ENCODE results near the gene BATF2.
"Not testable (repeated sequence)": the region's sequence is repeated elsewhere in the genome, so short reads cannot be mapped to it uniquely, and the experiment has no call there.

The BATF2 gene

GRCh38 chr11:64996710-64997380 lies at the start of gene BATF2:
TSS of gene BATF2 (minus strand) at chr11:64996971. CDS start at chr11:64996914, 57 bp downstream.
- no peak for DNase-seq

- DNase-seq = no peak
Observed at GRCh38 chr11:65045728-65046127, 49.0 kb upstream of the BATF2 start.

GRCh38 chr11:65045061-65045460 lies 48.3 kb upstream of the BATF2 start:
- DNase-seq = no peak

GRCh38 chr11:65043881-65044501 lies 47.2 kb upstream of the BATF2 start:
- no peak for DNase-seq

GRCh38 chr11:65042891-65043290 lies 46.1 kb upstream of the BATF2 start:
- no peak for DNase-seq

GRCh38 chr11:65040847-65041622 lies 44.3 kb upstream of the BATF2 start, which contains the start of gene SAC3D1:
TSS of gene SAC3D1 (plus strand) at chr11:65041210. CDS start at chr11:65041293, 83 bp downstream.
- DNase-seq = peak; percentile 91

GRCh38 chr11:65040520-65040846 lies 43.7 kb upstream of the BATF2 start:
- no peak for DNase-seq

- no peak for DNase-seq
Observed at GRCh38 chr11:65036931-65037330, 40.2 kb upstream of the BATF2 start.

- DNase-seq = no peak
Observed at GRCh38 chr11:65035579-65035978, 38.8 kb upstream of the BATF2 start.

GRCh38 chr11:65034423-65034822 lies 37.7 kb upstream of the BATF2 start:
- no peak for DNase-seq

- DNase-seq = no peak
Observed at GRCh38 chr11:65032216-65032615, 35.4 kb upstream of the BATF2 start.

- DNase-seq = peak; percentile 93
Observed at GRCh38 chr11:65027213-65028067, 30.7 kb upstream of the BATF2 start, which contains the start of gene SNX15. TSS of gene SNX15 (plus strand) at chr11:65027439. CDS start at chr11:65027538, 99 bp downstream.

- no peak for DNase-seq
Observed at GRCh38 chr11:65026810-65027209, 30.0 kb upstream of the BATF2 start.

- not testable (repeated sequence) for DNase-seq
Observed at GRCh38 chr11:65023502-65023901, 26.7 kb upstream of the BATF2 start.

GRCh38 chr11:65021509-65021908 lies 24.7 kb upstream of the BATF2 start:
- DNase-seq = no peak

- no peak for DNase-seq
Observed at GRCh38 chr11:65021003-65021402, 24.2 kb upstream of the BATF2 start.

GRCh38 chr11:65019824-65020223 lies 23.1 kb upstream of the BATF2 start:
- DNase-seq = no peak

GRCh38 chr11:65017937-65018336 lies 21.2 kb upstream of the BATF2 start:
- no peak for DNase-seq

GRCh38 chr11:65016705-65017104 lies 19.9 kb upstream of the BATF2 start:
- no peak for DNase-seq

- peak; percentile 29 for DNase-seq
Observed at GRCh38 chr11:65014726-65015227, 18.0 kb upstream of the BATF2 start.

- peak; percentile 92 for DNase-seq
Observed at GRCh38 chr11:65013888-65014725, 17.3 kb upstream of the BATF2 start, which contains the start of gene ARL2. TSS of gene ARL2 (plus strand) at chr11:65014160. CDS start at chr11:65014208, 48 bp downstream.
